Mesendoderm (in vitro differentiated cells): Measurements from ENCODE around the gene ESCO1. TPM values are rescaled to one million over a fixed set of nuclear protein-coding genes. Genes with fewer than 3 reads are reported as not detected.
"Not testable (repeated sequence)": the region's sequence is repeated elsewhere in the genome, so short reads cannot be mapped to it uniquely, and the experiment has no call there.

ENCODE experiments used
- DNase-seq: peaks from one replicate; pipeline ENCODE4 v3.0.0; 2013
- H2AK5ac ChIP-seq: 2 replicates; pipeline ENCODE4 v1.6.1; 2013; ENCODE audit warnings: low read length, inconsistent platforms
- H2BK120ac ChIP-seq: 2 replicates; pipeline ENCODE4 v1.6.1; 2013; ENCODE audit warnings: low read depth, mild to moderate bottlenecking, low read length, moderate library complexity, mixed read lengths
- H2BK15ac ChIP-seq: replicated peaks from 2 replicates; pipeline ENCODE4 v1.6.1; 2013; ENCODE audit warnings: low read depth, mild to moderate bottlenecking, moderate library complexity
- H2BK5ac ChIP-seq: 2 replicates; pipeline ENCODE4 v1.6.1; 2013; ENCODE audit warnings: low read length, inconsistent platforms
- H3K18ac ChIP-seq: 2 replicates; pipeline ENCODE4 v1.6.1; 2013; ENCODE audit warnings: mild to moderate bottlenecking, low read length, mixed read lengths
- H3K23ac ChIP-seq: one replicate; pipeline ENCODE4 v1.6.1; 2013; ENCODE audit warnings: low read length
- H3K27ac ChIP-seq: 2 replicates; pipeline ENCODE4 v1.5.1; 2013; ENCODE audit warnings: low read depth, mild to moderate bottlenecking, inconsistent platforms, low read length, moderate library complexity
- H3K27me3 ChIP-seq: 2 replicates; pipeline ENCODE4 v1.6.1; 2013; ENCODE audit warnings: low read length, control low read depth, mild to moderate bottlenecking, inconsistent platforms; ENCODE audit not compliant: insufficient read depth, poor library complexity
- H3K36me3 ChIP-seq: 2 replicates; pipeline ENCODE4 v1.6.1; 2013; ENCODE audit warnings: low read length, inconsistent platforms; ENCODE audit not compliant: control insufficient read depth, insufficient read depth
- H3K4ac ChIP-seq: one replicate; pipeline ENCODE4 v1.6.1; 2013; ENCODE audit warnings: low read depth, mild to moderate bottlenecking, low read length, moderate library complexity
- H3K4me1 ChIP-seq: 2 replicates; pipeline ENCODE4 v1.6.1; 2013; ENCODE audit warnings: low read depth, low read length, inconsistent platforms; ENCODE audit not compliant: control insufficient read depth
- H3K4me2 ChIP-seq: 2 replicates; pipeline ENCODE4 v1.6.1; 2013; ENCODE audit warnings: low read length
- H3K4me3 ChIP-seq: 2 replicates; pipeline ENCODE4 v1.5.1; 2013; ENCODE audit warnings: mild to moderate bottlenecking, low read length
- H3K56ac ChIP-seq: one replicate; pipeline ENCODE4 v1.6.1; 2013; ENCODE audit warnings: low read length
- H3K79me1 ChIP-seq: 2 replicates; pipeline ENCODE4 v1.6.1; 2013; ENCODE audit warnings: low read length, inconsistent platforms
- H3K79me2 ChIP-seq: 2 replicates; pipeline ENCODE4 v1.6.1; 2013; ENCODE audit warnings: mild to moderate bottlenecking, low read length; ENCODE audit not compliant: control insufficient read depth, insufficient read depth
- H3K9ac ChIP-seq: 2 replicates; pipeline ENCODE4 v1.6.1; 2013; ENCODE audit warnings: low read length, inconsistent platforms
- H4K5ac ChIP-seq: one replicate; pipeline ENCODE4 v1.6.1; 2013; ENCODE audit warnings: low read length
- H4K8ac ChIP-seq: one replicate; pipeline ENCODE4 v1.6.1; 2013; ENCODE audit warnings: low read depth, mild to moderate bottlenecking, control low read depth, low read length, moderate library complexity
- WGBS: extraction: QIAGEN DNeasy Blood & Tissue Kit; methylation state at CpG from one replicate; pipeline ENCODE4 v1.1.7; 2013; ENCODE audit warnings: low lambda C conversion rate, missing lambda C conversion rate; ENCODE audit not compliant: insufficient coverage; ENCODE audit errors: extremely low coverage; 5-methylcytosine and 5-hydroxymethylcytosine counted together
- polyA plus RNA-seq, 2 experiments: library from polyadenylated mRNA; stranded (reverse); fragments of 200-250 nt; gene quantifications; one replicate each; pipeline ENCODE4 v1.2.3, GENCODE V29; 2013

Gene ESCO1
- 18.3 TPM for polyA plus RNA-seq (2013, experiment 1 of 2)
- 18.9 TPM for polyA plus RNA-seq (2013, experiment 2 of 2)

GRCh38 chr18:21600526-21601410 lies at the start of gene ESCO1:
ESCO1 (minus strand) TSS chr18:21600704; CDS start chr18:21574843, 25,861 bp downstream.
- Histone ChIP-seq H3K79me1 (peaks cover 1% of the 10 kb centered on the region), H3K4me2 (peak within 1 kb of the TSS; percentile 27), H3K27me3 (no peaks in the 10 kb centered on the region), H3K23ac (peak within 1 kb of the TSS; percentile 69), H2AK5ac (no peak within 1 kb of the TSS), H3K56ac (peak within 1 kb of the TSS; percentile 98), H3K79me2 (peaks cover 27% of the 10 kb centered on the region), H3K27ac (peak within 1 kb of the TSS; percentile 91), H2BK5ac (peak within 1 kb of the TSS; percentile 92), H3K4me1 (peaks cover 1% of the 10 kb centered on the region), H3K36me3 (no peaks in the 10 kb centered on the region), H3K9ac (peak within 1 kb of the TSS; percentile 91), H3K4me3 (peak within 1 kb of the TSS; percentile 71), H2BK120ac (no peak within 1 kb of the TSS), H4K8ac (peak within 1 kb of the TSS; percentile 83), H3K18ac (peak within 1 kb of the TSS; percentile 55), H2BK15ac (no peak within 1 kb of the TSS), H3K4ac (peak within 1 kb of the TSS; percentile 60), H4K5ac (no peak within 1 kb of the TSS)
- peak; percentile 99 for DNase-seq
- WGBS: no CpG with 5 or more reads among the region's 74 CpGs

GRCh38 chr18:21640375-21640774 lies 39.9 kb upstream of the ESCO1 start:
- not testable (repeated sequence) for H3K27me3 ChIP-seq, H3K4me2 ChIP-seq, H2AK5ac ChIP-seq, H2BK120ac ChIP-seq, H3K56ac ChIP-seq, H3K4me1 ChIP-seq, H3K4me3 ChIP-seq, DNase-seq, H4K5ac ChIP-seq, H3K23ac ChIP-seq, H2BK5ac ChIP-seq, H3K79me1 ChIP-seq, H3K18ac ChIP-seq, H4K8ac ChIP-seq, H3K27ac ChIP-seq, H3K9ac ChIP-seq, H3K4ac ChIP-seq, H3K36me3 ChIP-seq, H3K79me2 ChIP-seq, H2BK15ac ChIP-seq
- no CpG with 5 or more reads among the region's 5 CpGs for WGBS

GRCh38 chr18:21638822-21639221 lies 38.3 kb upstream of the ESCO1 start:
- Histone ChIP-seq H3K79me1 (no peaks in the 10 kb centered on the region), H3K79me2 (no peaks in the 10 kb centered on the region), H3K18ac (no peak overlapping the region), H2BK5ac (no peak overlapping the region), H3K4me3 (no peak overlapping the region), H3K27ac (no peak overlapping the region), H3K27me3 (no peaks in the 10 kb centered on the region), H3K9ac (no peak overlapping the region), H3K36me3 (peaks cover 2% of the 10 kb centered on the region), H2BK15ac (no peak overlapping the region), H4K5ac (no peak overlapping the region), H4K8ac (no peak overlapping the region), H3K23ac (no peak overlapping the region), H2BK120ac (no peak overlapping the region), H3K4me1 (no peaks in the 10 kb centered on the region), H2AK5ac (no peak overlapping the region), H3K4me2 (no peak overlapping the region), H3K56ac (no peak overlapping the region), H3K4ac (no peak overlapping the region)
- no CpG with 5 or more reads among the region's 3 CpGs for WGBS
- no peak for DNase-seq

- WGBS: no CpG with 5 or more reads among the region's 13 CpGs
- Histone ChIP-seq H3K4me2 (no peak overlapping the region), H2AK5ac (no peak overlapping the region)
Observed at GRCh38 chr18:21636769-21637168, 36.3 kb upstream of the ESCO1 start.

GRCh38 chr18:21634588-21635199 lies 34.2 kb upstream of the ESCO1 start:
- no peak for DNase-seq
- Histone ChIP-seq H4K5ac (no peak overlapping the region), H3K79me2 (no peaks in the 10 kb centered on the region), H3K4me2 (no peak overlapping the region), H3K23ac (no peak overlapping the region), H3K18ac (no peak overlapping the region), H3K27ac (no peak overlapping the region), H3K4ac (no peak overlapping the region), H3K36me3 (peaks cover 4% of the 10 kb centered on the region), H3K4me1 (no peaks in the 10 kb centered on the region), H3K27me3 (no peaks in the 10 kb centered on the region), H3K9ac (no peak overlapping the region), H2BK120ac (no peak overlapping the region), H2BK15ac (no peak overlapping the region), H3K56ac (no peak overlapping the region), H2BK5ac (no peak overlapping the region), H3K79me1 (peaks cover 1% of the 10 kb centered on the region), H2AK5ac (no peak overlapping the region), H4K8ac (no peak overlapping the region), H3K4me3 (no peak overlapping the region)
- no CpG with 5 or more reads among the region's 4 CpGs for WGBS

More at GRCh38 chr18:21636769-21637168, 36.3 kb upstream of the ESCO1 start:
- H3K4me1 ChIP-seq: no peaks in the 10 kb centered on the region
- H3K18ac ChIP-seq: no peak overlapping the region
- H3K56ac ChIP-seq: no peak overlapping the region
- H2BK5ac ChIP-seq: no peak overlapping the region
- H3K4ac ChIP-seq: no peak overlapping the region
- peaks cover 3% of the 10 kb centered on the region for H3K36me3 ChIP-seq
- no peak overlapping the region for H2BK15ac ChIP-seq
- no peak overlapping the region for H2BK120ac ChIP-seq
- H4K8ac ChIP-seq: no peak overlapping the region
- no peak overlapping the region for H3K23ac ChIP-seq
- H3K79me1 ChIP-seq: peaks cover 1% of the 10 kb centered on the region
- no peak overlapping the region for H3K4me3 ChIP-seq
- no peak overlapping the region for H4K5ac ChIP-seq
- no peak overlapping the region for H3K27ac ChIP-seq
- DNase-seq: no peak
- no peaks in the 10 kb centered on the region for H3K79me2 ChIP-seq
- H3K9ac ChIP-seq: no peak overlapping the region
- H3K27me3 ChIP-seq: no peaks in the 10 kb centered on the region
